Hepatocyte (in vitro differentiated cells): ENCODE results near the gene DGCR6L.
"Not testable (repeated sequence)": the region's sequence is repeated elsewhere in the genome, so short reads cannot be mapped to it uniquely, and the experiment has no call there.

Experiments used
- EZH2 ChIP-seq: fragments of 200-600 bp; sonication (generic); IDR thresholded peaks from 2 replicates; pipeline ENCODE4 v1.6.1; 2016; ENCODE audit warnings: antibody characterized with exemption, mild to moderate bottlenecking, borderline replicate concordance
- EZH2phosphoT487 ChIP-seq: fragments of 200-600 bp; sonication (generic); IDR thresholded peaks from one replicate; pipeline ENCODE4 v1.6.1; 2018; ENCODE audit warnings: antibody characterized with exemption, mild to moderate bottlenecking, low read depth, moderate library complexity; ENCODE audit not compliant: unreplicated experiment, severe bottlenecking
- TF ChIP-seq, protein P1 (sequence below): fragments of 200-600 bp; sonication (generic); IDR thresholded peaks from 2 replicates; pipeline ENCODE4 v1.5.1; 2016; ENCODE audit warnings: antibody characterized with exemption, mild to moderate bottlenecking; ENCODE audit not compliant: poor library complexity

DNA sequence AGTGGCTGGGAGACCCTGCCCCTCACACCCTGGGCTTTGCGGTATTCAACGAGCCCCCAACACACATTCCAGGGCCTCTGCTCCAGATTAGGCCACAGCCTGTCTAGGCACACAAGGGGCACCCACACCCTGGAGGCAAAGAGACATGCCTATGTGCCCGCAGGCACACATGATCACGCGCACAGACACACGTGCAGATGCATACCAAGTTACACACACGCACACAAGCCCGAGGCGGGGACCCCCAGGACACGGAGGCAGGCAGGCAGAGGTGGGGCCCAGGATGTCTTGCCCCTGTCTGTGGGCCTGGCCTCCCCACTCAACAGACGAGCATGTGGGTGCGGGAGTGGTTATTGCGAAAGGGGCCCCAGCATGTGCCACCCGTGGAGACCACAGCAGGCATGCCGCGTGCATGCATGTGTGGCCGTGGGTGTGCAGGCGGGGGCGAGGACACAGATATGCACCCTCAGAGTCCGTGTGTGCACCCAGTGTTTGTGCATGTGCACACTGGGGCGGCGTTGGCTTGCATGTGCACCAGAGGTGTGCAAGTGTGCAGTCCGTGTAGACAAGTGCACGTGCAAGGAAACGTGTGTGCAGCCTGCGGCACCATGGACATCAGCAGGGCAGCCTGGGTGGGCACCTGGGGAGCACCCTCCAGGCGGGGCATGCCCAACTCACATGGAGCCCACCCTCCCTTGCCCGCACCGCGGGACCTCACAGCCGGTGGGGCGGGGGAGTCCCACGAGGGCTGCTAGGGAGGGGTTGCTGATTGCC lies 53.0 kb downstream of the DGCR6L start:
- TF ChIP-seq, protein P1, sequence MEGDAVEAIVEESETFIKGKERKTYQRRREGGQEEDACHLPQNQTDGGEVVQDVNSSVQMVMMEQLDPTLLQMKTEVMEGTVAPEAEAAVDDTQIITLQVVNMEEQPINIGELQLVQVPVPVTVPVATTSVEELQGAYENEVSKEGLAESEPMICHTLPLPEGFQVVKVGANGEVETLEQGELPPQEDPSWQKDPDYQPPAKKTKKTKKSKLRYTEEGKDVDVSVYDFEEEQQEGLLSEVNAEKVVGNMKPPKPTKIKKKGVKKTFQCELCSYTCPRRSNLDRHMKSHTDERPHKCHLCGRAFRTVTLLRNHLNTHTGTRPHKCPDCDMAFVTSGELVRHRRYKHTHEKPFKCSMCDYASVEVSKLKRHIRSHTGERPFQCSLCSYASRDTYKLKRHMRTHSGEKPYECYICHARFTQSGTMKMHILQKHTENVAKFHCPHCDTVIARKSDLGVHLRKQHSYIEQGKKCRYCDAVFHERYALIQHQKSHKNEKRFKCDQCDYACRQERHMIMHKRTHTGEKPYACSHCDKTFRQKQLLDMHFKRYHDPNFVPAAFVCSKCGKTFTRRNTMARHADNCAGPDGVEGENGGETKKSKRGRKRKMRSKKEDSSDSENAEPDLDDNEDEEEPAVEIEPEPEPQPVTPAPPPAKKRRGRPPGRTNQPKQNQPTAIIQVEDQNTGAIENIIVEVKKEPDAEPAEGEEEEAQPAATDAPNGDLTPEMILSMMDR = not testable (repeated sequence)
- not testable (repeated sequence) for TF ChIP-seq EZH2phosphoT487, EZH2
